ENCODE data around the gene CIT.

Gene CIT

DNA sequence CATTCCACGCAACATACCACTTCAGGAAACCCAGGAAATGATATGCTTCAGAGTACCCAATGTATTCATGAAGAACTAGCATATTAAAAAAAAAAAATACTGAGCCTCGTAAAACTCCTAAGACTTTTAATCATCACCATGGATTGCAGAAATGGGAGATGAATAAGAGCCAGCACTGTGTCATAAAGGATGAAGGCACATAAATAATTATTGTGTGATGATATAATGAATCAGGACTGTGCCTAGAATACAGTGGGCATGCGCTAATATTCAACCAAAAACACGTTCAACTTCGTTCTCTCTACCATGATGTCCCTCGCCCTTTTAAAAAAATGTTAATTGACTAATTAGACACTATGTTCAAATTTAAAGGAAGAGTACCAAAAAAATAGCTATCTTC, 68.7 kb downstream of the CIT start:
- DNase-seq (ENCODE audit: low read depth): no peak
- no peak for TF ChIP-seq CTCF (IDR thresholded peaks at IDR 0.05; ENCODE audit: low read length, missing control alignments)
- H3K4me3 ChIP-seq (replicated peaks; ENCODE audit: low read depth, low read length): no peak overlapping the region

DNA sequence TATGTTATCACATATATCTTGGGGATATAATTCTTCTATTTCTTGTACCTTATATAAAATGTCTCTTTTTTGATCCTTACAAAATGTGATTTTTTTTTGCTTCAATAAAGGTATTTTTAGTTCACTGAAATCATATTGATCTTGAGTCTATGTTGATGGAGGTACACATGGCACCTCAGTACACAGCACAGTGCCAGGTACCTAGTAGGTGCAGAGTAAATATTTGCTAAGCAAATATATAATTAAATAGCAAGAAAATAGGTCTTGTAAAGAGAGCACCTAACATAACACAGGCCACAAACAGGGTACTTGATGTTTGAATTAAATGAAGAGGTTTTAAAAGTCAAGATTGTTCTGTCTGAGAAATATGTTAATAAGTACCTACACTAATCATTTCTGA, 69.7 kb downstream of the CIT start:
- TF ChIP-seq CTCF (IDR thresholded peaks at IDR 0.05; ENCODE audit: low read length, missing control alignments): no peak
- H3K4me3 ChIP-seq (replicated peaks; ENCODE audit: low read depth, low read length): no peak overlapping the region
- DNase-seq (ENCODE audit: low read depth): no peak

DNA sequence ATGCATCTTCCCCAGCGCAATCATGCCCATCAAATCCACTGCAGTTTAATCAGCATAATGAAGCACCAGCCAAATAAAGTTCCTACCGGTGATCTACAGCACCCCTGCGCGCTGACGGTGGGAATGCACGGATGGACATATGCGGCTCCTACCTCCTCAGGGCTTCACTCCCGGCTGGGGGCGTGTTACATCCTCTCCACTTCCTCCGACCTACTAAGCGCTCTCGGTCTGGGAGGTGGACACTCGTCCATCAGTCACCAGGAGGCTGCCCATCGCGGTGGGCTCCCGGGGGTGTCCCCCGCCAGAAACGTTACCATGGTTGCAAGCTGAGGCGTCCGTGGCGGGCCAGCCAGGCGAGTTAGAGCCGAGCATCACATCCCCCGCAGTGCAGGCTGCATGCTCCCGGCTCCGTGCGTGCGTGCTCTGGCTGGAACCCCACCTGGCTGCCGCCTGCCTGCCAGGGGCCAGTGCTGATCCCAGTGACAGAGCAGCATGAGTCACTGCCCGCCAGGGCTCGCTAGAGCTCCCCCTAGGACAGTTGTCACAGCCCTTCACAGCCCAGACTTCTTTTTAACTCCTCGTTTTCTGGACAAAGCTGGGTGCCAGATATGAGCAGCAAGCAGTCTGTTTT, 73.0 kb downstream of the CIT start:
- TF ChIP-seq CTCF (IDR thresholded peaks at IDR 0.05; ENCODE audit: low read length, missing control alignments): peak; percentile 29
- peak; percentile 64 for DNase-seq (ENCODE audit: low read depth)
- H3K4me3 ChIP-seq (replicated peaks; ENCODE audit: low read depth, low read length): peak overlapping the region; percentile 49

DNA sequence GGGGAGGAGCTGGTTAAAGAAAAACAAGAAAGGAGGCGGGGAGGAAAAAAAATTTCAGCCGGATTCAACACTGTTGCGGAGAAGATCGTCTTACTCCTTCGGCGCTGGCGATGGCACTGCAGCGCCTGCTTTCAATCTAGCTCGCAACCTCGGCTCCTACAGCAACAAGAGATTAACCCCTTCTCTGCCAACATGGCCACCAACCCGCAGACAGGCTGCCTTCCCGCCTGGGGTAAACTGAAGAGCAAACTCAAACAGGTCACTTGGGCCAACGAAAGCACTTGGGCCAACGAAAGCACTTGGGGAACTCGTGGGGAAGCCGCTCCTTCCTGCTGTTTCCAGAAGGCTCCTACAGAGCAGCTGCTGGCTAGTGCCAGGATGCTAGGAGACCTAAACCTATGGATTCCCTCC, 73.7 kb downstream of the CIT start:
- peak overlapping the region; percentile 49 for H3K4me3 ChIP-seq (replicated peaks; ENCODE audit: low read depth, low read length)
- DNase-seq (ENCODE audit: low read depth): peak; percentile 29
- no peak for TF ChIP-seq CTCF (IDR thresholded peaks at IDR 0.05; ENCODE audit: low read length, missing control alignments)

DNA sequence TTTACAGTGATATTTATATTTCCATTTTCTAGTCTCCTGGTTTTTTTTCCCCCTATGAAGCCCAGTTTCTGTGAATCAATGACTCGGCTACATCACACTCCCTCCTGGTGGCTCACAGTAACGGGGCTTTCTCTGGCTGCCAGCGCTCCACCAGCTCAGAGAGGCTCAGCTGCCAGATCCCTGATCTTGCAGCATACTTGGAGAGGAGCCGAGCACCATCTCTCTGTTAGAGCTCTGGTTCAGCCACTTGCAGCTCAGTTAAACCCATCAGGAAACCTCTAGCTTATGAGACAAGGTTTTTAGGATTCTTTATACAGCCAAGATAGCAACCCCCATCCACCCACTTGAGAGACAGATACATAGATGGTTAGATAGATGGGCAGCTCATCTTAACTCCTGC, 74.6 kb downstream of the CIT start:
- peak; percentile 3 for TF ChIP-seq CTCF (IDR thresholded peaks at IDR 0.05; ENCODE audit: low read length, missing control alignments)
- DNase-seq (ENCODE audit: low read depth): peak; percentile 57
- no peak overlapping the region for H3K4me3 ChIP-seq (replicated peaks; ENCODE audit: low read depth, low read length)

GRCh38 chr12:119797090-119797489, 80.0 kb downstream of the CIT start:
- DNase-seq (ENCODE audit: low read depth): no peak
- TF ChIP-seq CTCF (IDR thresholded peaks at IDR 0.05; ENCODE audit: low read length, missing control alignments): no peak
- no peak overlapping the region for H3K4me3 ChIP-seq (replicated peaks; ENCODE audit: low read depth, low read length)

- no peak overlapping the region for H3K4me3 ChIP-seq (replicated peaks; ENCODE audit: low read depth, low read length)
- no peak for TF ChIP-seq CTCF (IDR thresholded peaks at IDR 0.05; ENCODE audit: low read length, missing control alignments)
- no peak for DNase-seq (ENCODE audit: low read depth)
These were observed 80.8 kb downstream of the CIT start for GRCh38 chr12:119796292-119796691.
